T-helper 2 cell treated with Interferon-gamma antibody and Interleukin-4, amounts not matched to agents 5 μg/mL and 100 μg/mL, for 36 hours (primary cell): ENCODE measurements around the gene PCDH18.
"Not testable (repeated sequence)": the region's sequence is repeated elsewhere in the genome, so short reads cannot be mapped to it uniquely, and the experiment has no call there.

Experiments
- DNase-seq: peaks from one replicate; pipeline ENCODE4 v3.0.0; 2021; ENCODE audit warnings: low spot score
- H3K27ac Mint-ChIP-seq: one replicate; pipeline ENCODE4 v1.8.0; 2021; ENCODE audit warnings: mild to moderate bottlenecking, mixed read lengths
- H3K27me3 Mint-ChIP-seq: one replicate; pipeline ENCODE4 v1.8.0; 2021; ENCODE audit warnings: low read depth, mixed read lengths
- H3K36me3 Mint-ChIP-seq: one replicate; pipeline ENCODE4 v1.8.0; 2021; ENCODE audit warnings: low read depth, mixed read lengths
- H3K4me1 Mint-ChIP-seq: one replicate; pipeline ENCODE4 v1.8.0; 2021; ENCODE audit warnings: low read depth, mixed read lengths
- H3K4me3 Mint-ChIP-seq: one replicate; pipeline ENCODE4 v1.8.0; 2022; ENCODE audit warnings: mild to moderate bottlenecking, moderate library complexity, mixed read lengths
- H3K9me3 Mint-ChIP-seq: one replicate; pipeline ENCODE4 v1.8.0; 2021; ENCODE audit warnings: mixed read lengths

PCDH18 gene

DNA sequence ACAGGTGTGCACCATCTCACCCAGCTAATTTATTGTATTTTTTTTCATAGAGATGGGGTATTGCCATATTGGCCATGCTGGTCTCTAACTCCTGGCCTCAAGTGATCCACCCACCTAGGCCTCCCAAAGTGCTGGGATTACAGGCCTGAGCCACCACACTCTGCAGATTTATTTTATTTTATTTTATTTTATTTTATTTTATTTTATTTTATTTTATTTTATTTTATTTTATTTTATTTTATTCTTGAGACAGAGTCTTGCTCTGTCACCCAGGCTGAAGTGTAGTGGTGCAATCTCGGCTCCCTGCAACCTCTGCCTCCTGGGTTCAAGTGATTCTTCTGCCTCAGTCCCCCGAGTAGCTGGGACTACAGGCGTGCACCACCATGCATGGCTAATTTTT is 15.0 kb downstream of the PCDH18 start:
- not testable (repeated sequence) for H3K27me3 Mint-ChIP-seq, H3K27ac Mint-ChIP-seq, DNase-seq, H3K36me3 Mint-ChIP-seq, H3K4me3 Mint-ChIP-seq, H3K4me1 Mint-ChIP-seq, H3K9me3 Mint-ChIP-seq

DNA sequence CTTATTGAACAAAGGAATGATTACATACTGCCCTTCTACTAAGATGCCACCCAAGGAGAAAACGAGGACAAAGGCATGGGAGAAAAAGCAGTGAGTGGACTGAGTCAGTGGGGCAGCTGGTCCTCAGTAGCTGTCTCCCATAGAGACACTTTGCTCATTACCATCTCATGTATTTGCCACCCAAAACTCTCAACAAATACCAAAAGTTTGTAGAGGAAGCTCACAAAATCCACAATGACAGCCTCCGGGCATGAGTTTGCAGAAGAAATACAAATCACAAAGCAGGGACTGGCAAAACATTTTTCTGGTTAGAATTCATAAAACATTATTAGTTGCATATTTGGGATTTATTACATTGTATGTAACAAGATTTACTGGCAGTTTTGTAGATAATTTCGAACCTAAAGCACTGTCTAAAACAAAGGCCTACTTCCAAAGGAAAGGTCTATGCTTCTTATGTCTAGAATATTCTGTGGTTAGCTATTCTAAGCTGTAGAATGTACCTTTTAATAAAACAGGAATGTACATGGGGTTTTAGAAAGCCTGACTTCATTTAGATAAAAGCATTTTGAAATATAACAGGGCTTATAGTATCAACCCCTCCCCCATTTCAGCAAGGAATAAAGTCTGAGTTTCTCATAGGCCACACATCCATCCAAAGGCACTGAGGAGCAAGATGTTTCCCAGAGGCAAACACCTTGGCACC is 17.7 kb downstream of the PCDH18 start:
- Mint-ChIP-seq H3K9me3 (no peaks in the 10 kb centered on the region), H3K27me3 (no peaks in the 10 kb centered on the region), H3K36me3 (no peaks in the 10 kb centered on the region), H3K27ac (no peak overlapping the region), H3K4me3 (no peak overlapping the region), H3K4me1 (no peaks in the 10 kb centered on the region)
- no peak for DNase-seq

DNA sequence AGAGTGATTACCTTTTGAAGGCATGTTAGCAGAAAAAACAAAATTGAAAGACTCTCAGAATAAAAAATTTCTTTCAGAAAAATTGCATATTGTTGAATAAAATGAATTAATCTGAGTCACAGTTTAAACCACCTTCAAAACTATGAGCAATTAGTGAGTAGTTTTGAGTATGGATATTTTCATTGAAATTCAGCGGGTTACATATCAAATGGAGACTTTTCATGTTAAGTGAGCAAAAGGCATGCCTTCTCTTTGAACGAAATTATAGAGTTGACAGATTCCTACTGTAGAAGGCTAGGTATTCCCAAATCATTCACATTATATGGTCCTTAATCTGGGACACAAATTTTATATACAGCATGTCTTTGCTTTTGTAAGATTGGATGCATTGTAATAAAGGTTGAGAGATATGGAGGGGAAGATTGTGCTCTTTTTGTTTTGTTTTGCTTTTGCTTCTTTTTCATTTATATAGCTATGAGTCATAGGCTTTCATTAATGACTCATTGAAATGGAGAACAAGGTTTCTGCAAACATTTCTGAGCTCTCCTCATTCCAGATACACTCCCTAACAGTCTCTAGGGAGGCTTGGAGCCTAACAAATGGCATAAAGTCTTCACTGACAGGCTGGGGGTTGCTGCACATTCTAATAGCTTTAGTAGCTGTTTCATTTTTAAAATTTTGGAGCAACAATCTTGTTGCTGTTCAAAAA is 21.6 kb downstream of the PCDH18 start:
- no peaks in the 10 kb centered on the region for H3K4me1 Mint-ChIP-seq
- H3K27ac Mint-ChIP-seq = no peak overlapping the region
- no peaks in the 10 kb centered on the region for H3K27me3 Mint-ChIP-seq
- no peaks in the 10 kb centered on the region for H3K36me3 Mint-ChIP-seq
- no peak for DNase-seq
- no peak overlapping the region for H3K4me3 Mint-ChIP-seq
- H3K9me3 Mint-ChIP-seq = no peaks in the 10 kb centered on the region

DNA sequence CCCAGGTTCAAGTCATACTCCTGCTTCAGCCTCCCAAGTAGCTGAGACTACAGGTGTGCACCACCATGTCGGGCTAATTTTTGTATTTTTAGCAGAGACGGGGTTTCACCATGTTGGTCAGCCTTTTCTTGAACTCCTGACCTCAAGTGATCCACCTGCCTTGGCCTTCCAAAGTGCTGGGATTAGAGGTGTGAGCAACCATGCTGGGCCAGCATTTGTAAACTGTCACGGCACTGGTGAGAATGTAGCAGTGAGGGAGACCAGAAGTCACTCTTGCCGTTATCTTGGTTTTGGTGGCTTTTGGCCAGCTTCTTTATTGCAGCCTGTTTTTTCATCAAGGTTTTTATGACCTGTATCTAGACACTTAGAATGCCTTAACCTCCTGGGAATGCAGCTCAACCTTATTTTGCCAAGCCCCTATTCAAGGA is 22.4 kb downstream of the PCDH18 start:
- H3K4me1 Mint-ChIP-seq = no peaks in the 10 kb centered on the region
- no peaks in the 10 kb centered on the region for H3K27me3 Mint-ChIP-seq
- no peak for DNase-seq
- no peak overlapping the region for H3K27ac Mint-ChIP-seq
- H3K4me3 Mint-ChIP-seq = no peak overlapping the region
- no peaks in the 10 kb centered on the region for H3K9me3 Mint-ChIP-seq
- no peaks in the 10 kb centered on the region for H3K36me3 Mint-ChIP-seq

DNA sequence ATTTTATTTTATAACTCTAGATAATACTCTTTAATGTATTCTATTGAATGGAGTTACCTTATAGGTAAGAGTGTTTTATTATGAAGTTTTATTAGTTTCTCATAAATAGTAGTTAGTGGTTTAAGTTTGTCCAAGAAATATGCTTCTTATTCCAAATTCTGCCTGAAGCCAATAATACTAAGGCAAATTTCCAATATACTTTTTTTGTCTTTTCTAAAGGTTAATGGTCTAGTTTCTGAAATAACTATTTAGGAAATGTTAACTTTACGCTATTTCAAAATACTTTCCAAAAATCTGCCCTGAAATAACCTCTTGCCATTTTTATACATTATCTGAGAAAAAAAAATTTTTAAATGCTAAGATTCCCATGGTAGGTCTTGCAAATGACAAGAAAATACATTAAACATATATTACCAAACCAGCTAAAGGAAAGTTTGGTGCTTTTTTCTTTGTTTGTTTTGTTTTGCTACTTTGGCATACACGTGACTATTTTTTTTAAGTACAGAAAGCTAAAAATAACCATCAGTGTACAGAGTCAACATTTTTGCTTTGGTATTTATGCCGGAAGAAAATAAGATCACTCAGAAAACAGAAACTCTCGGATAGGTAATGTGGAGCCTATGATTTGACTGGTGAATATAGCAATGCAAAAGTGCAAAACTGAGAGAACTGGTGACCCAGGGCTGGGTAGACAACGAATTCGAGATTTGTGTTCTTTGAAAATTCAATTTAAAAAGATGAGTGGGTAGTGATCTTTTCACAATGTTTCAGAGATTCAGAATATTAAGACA is 29.8 kb downstream of the PCDH18 start:
- H3K4me1 Mint-ChIP-seq = no peaks in the 10 kb centered on the region
- no peaks in the 10 kb centered on the region for H3K36me3 Mint-ChIP-seq
- no peak overlapping the region for H3K4me3 Mint-ChIP-seq
- DNase-seq = no peak
- H3K27me3 Mint-ChIP-seq = no peaks in the 10 kb centered on the region
- H3K27ac Mint-ChIP-seq = no peak overlapping the region
- peaks cover 3% of the 10 kb centered on the region for H3K9me3 Mint-ChIP-seq

DNA sequence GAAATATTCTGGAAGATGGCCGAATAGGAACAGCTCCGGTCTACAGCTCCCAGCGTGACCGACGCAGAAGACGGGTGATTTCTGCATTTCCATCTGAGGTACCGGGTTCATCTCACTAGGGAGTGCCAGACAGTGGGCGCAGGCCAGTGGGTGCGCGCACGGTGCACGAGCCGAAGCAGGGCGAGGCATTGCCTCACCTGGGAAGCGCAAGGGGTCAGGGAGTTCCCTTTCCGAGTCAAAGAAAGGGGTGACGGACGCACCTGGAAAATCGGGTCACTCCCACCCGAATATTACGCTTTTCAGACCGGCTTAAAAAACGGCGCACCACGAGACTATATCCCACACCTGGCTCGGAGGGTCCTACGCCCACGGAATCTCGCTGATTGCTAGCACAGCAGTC is 36.0 kb downstream of the PCDH18 start:
- H3K27me3 Mint-ChIP-seq, H3K4me1 Mint-ChIP-seq, H3K27ac Mint-ChIP-seq, H3K4me3 Mint-ChIP-seq, H3K9me3 Mint-ChIP-seq, DNase-seq, H3K36me3 Mint-ChIP-seq: not testable (repeated sequence)

DNA sequence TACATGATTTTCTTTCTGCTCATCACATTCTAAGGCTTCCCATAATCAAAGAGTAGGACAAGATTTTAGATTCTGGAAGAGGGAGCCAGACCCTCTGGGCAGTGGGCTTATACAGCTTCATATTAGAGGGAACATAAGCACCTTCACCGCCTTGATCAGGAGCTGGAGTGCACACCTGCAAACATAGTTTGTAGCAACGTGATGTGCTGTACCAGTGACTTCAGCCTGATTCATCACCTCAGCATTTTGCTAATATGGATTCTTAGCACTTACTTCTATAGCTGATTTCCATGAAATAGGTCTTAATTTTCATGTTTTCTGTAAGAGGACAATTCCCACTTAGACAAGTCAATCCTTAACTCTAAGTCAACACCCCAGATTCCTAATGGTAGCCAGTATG is 36.7 kb downstream of the PCDH18 start:
- Mint-ChIP-seq H3K27ac (no peak overlapping the region), H3K27me3 (no peaks in the 10 kb centered on the region), H3K9me3 (no peaks in the 10 kb centered on the region), H3K36me3 (no peaks in the 10 kb centered on the region), H3K4me3 (no peak overlapping the region), H3K4me1 (no peaks in the 10 kb centered on the region)
- no peak for DNase-seq

DNA sequence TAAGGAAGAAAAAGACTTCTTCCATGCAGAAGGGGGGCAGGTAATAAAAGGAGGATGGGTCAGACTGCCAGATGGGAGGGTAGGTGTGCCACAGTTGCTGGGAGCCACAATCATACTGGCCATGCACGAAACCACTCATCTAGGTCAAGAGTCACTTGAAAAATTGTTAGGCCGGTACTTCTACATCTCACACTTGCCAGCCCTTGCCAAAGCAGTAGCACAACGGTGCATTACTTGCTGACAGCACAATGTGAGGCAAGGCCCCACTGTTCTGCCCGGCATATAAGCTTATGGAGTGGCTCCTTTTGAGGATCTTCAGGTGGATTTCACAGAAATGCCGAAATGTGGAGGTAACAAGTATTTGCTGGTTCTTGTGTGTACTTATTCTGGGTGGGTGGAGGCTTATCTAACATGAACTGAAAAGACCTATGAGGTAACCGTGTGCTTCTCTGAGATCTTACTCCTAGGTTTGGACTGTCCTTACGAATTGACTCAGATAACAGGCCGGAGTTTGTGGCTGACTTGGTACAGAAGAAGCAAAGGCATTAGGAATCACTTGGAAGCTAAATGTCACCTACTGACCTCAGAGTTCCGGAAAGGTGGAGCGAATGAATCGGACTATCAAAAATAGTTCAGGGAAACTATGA is 48.9 kb downstream of the PCDH18 start:
- H3K4me3 Mint-ChIP-seq, DNase-seq, H3K27me3 Mint-ChIP-seq, H3K4me1 Mint-ChIP-seq, H3K36me3 Mint-ChIP-seq, H3K27ac Mint-ChIP-seq: not testable (repeated sequence)
- peaks cover 11% of the 10 kb centered on the region for H3K9me3 Mint-ChIP-seq

DNA sequence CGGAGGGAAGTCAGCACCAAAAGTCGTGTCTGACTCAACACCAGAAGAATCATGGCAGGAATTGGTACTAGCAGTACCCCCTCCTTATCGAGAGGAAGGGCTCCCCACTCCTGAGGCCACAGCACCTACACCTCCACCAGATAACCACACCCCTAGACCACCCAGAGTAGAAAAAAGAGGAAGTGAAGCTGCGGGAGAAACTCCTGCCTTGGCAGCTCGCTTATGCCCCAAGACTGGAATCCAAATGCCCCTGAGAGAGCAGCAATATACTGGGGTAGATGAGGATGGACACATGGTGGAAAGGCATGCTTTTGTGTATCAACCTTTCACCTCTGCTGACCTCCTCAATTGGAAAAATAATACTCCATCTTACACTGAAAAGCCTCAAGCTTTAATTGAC is 52.6 kb downstream of the PCDH18 start:
- not testable (repeated sequence) for H3K36me3 Mint-ChIP-seq, H3K27me3 Mint-ChIP-seq, H3K27ac Mint-ChIP-seq

DNA sequence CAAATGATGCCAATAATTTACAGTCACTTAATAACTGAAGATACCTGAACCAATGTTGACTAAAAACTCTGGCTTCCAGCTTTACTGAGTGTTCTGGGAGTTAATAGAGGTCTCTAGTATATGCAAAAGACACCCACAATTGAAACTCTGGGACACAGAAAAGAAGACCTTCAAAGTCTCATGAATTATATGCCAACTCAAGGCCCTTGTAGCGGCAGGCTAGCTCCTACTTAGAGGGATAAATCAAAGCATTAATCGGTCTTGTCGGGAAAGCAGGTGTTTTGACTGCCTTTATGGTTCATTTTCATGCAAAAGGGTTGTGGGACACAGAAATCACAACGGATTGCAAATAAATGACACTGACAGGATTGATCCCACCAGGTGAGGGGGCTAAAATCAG is 55.9 kb downstream of the PCDH18 start:
- H3K27ac Mint-ChIP-seq = no peak overlapping the region
- no peak overlapping the region for H3K4me3 Mint-ChIP-seq
- no peak for DNase-seq
- no peaks in the 10 kb centered on the region for H3K36me3 Mint-ChIP-seq
- no peaks in the 10 kb centered on the region for H3K27me3 Mint-ChIP-seq
- no peaks in the 10 kb centered on the region for H3K4me1 Mint-ChIP-seq
- peaks cover 11% of the 10 kb centered on the region for H3K9me3 Mint-ChIP-seq

More for the DNA sequence above, 52.6 kb downstream of the PCDH18 start:
- H3K4me1 Mint-ChIP-seq, H3K4me3 Mint-ChIP-seq, DNase-seq: not testable (repeated sequence)
- peaks cover 11% of the 10 kb centered on the region for H3K9me3 Mint-ChIP-seq

DNA sequence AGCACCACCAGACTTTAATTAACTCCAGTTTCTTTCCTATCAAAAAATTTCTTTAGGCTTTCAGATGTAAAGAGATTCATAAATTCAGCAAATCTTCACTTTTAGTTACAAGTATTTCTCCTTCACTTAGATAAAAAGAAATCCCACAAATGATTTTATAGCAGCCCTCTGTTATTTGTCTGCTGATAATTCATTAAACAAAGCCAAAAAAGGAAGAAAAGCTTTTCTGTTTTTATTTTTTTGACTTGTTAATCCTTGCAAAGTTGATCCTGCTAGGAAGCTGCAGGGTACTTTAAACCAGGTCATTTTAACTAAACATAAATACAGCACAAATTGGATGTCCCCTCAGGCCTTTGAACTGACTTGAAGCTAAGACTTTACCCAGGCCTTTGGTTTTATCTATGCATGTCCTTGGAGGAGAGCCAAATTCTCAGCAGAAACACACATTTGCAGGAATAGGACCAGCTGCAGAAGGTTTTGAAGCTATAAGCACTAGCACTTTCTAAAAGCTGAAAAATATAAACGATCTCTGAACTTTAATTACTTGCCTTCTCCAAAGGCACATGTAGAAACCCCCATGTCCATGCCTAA is 57.5 kb downstream of the PCDH18 start:
- no peak for DNase-seq
- Mint-ChIP-seq H3K36me3 (no peaks in the 10 kb centered on the region), H3K4me1 (no peaks in the 10 kb centered on the region), H3K27ac (no peak overlapping the region), H3K27me3 (no peaks in the 10 kb centered on the region), H3K9me3 (peaks cover 7% of the 10 kb centered on the region), H3K4me3 (no peak overlapping the region)

DNA sequence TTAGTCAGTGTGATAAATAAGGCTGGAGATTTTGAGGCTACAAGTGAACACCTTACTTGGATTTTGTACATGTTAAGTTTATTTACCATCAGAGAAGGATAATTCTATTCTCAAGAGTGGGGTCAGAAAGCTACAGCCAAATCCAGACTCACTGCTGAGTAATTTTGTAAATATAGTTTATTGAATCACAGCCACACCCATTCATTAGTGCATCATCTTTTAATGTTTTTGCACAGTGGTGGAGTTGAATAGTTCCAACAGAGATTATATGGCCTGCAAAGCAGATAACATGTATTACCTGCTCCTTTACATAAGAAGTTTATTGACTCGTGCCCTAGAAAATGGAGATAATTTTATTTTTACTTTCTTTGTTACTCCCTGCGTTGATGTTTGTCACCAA is 60.4 kb downstream of the PCDH18 start:
- H3K9me3 Mint-ChIP-seq = peaks cover 7% of the 10 kb centered on the region
- no peak for DNase-seq
- H3K27me3 Mint-ChIP-seq = no peaks in the 10 kb centered on the region
- H3K27ac Mint-ChIP-seq = no peak overlapping the region
- no peak overlapping the region for H3K4me3 Mint-ChIP-seq
- H3K4me1 Mint-ChIP-seq = no peaks in the 10 kb centered on the region
- H3K36me3 Mint-ChIP-seq = no peaks in the 10 kb centered on the region

DNA sequence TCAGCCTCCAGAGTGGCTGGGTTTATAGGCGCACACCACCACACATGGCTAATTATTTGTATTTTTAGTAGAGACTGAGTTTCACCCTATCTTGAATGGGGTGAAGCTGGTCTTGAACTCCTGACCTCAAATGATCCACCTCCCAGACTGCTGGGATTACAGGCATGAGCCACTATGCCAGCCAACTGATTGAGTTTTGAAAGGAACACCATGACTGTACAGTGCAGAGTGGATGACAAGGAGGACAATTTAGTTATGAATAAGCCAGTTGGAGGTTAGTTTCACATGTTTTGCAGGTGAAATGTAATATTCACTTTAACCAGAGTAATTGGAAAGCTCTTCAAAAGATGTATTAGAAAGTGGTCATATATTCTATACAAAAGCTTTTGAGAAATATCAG is 60.8 kb downstream of the PCDH18 start:
- Mint-ChIP-seq H3K27ac (no peak overlapping the region), H3K27me3 (no peaks in the 10 kb centered on the region), H3K4me3 (no peak overlapping the region), H3K36me3 (no peaks in the 10 kb centered on the region), H3K4me1 (no peaks in the 10 kb centered on the region), H3K9me3 (peaks cover 7% of the 10 kb centered on the region)
- DNase-seq = no peak

DNA sequence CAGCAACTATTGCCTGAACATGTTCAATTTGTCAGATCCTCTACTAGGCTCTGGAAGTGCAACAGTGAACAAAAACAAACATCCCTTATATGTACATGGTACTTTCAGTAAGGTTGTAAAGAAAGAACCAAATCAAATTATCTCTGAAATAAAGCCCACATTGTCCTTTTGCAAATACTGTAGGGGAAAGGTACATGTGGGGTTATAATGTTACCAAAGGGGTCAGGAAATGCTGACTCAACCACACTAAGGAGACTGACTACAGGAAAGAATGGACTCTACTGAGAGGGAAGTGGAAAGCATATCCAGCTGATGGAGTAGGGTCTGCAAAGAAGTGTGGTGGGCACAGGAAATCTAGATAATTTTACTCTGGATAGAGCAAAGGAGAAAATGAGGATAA is 61.5 kb downstream of the PCDH18 start:
- DNase-seq = no peak
- no peak overlapping the region for H3K27ac Mint-ChIP-seq

More for the DNA sequence above, 61.5 kb downstream of the PCDH18 start:
- Mint-ChIP-seq H3K4me3 (no peak overlapping the region), H3K36me3 (no peaks in the 10 kb centered on the region), H3K9me3 (peaks cover 7% of the 10 kb centered on the region), H3K27me3 (no peaks in the 10 kb centered on the region), H3K4me1 (no peaks in the 10 kb centered on the region)
